H1 (cell line): Measurements from ENCODE around the gene TFF3. TPM values are rescaled to one million over a fixed set of nuclear protein-coding genes. Genes with fewer than 3 reads are reported as not detected.

Source experiments
- CBX5 ChIP-seq: fragments of 300-800, 300-1000 bp; sonication (generic); IDR thresholded peaks from 2 replicates; pipeline ENCODE4 v1.7.1; 2016; ENCODE audit warnings: antibody characterized with exemption, low read length, low read depth
- TAF1 ChIP-seq: IDR thresholded peaks from 2 replicates; pipeline ENCODE4 v1.6.1; 2011; ENCODE audit warnings: mild to moderate bottlenecking, low read depth, low read length
- ZNF274 ChIP-seq: IDR thresholded peaks from 2 replicates; pipeline ENCODE4 v1.7.0; 2012; ENCODE audit warnings: low read length, borderline replicate concordance; ENCODE audit errors: extremely low read depth
- polyA plus RNA-seq, 7 experiments: library from polyadenylated mRNA; depleted of rRNA in 3 of 7; stranded (reverse) in 5 of 7; unstranded in 2 of 7; fragments of >200 nt in 5 of 7; fragments of 200-250 nt in 2 of 7; gene quantifications; 1 replicate in 5 of 7; 2 replicates in 1 of 7; 4 replicates in 1 of 7; pipeline versions ENCODE4 v1.2.1 to v1.2.3, GENCODE V29; 2011 to 2013; ENCODE audit warnings: missing spikeins in 2 of 7, mixed read lengths in 2 of 7
- total RNA-seq: library from RNA; stranded (reverse); fragmentation: NEBNext Ultra II Directional; extraction: Animal tissue kit (Norgen Biotek cat#: 25700); gene quantifications from 2 replicates; pipeline ENCODE4 v1.2.1, GENCODE V29; 2021
- TF ChIP-seq, protein P1 (sequence below): IDR thresholded peaks from 2 replicates; pipeline ENCODE4 v1.6.1; 2011; ENCODE audit warnings: low read length, improper control_type of control experiment
- TF ChIP-seq, protein P2 (sequence below): IDR thresholded peaks from 2 replicates; pipeline ENCODE4 v1.6.1; 2012; ENCODE audit warnings: inconsistent platforms

The TFF3 gene
- total and polyA plus RNA-seq, 2 of the 8 experiments (the other 6 are each of a cell fraction or from before 2014, with no cell fraction given): 1.7 to 6.7 TPM

DNA sequence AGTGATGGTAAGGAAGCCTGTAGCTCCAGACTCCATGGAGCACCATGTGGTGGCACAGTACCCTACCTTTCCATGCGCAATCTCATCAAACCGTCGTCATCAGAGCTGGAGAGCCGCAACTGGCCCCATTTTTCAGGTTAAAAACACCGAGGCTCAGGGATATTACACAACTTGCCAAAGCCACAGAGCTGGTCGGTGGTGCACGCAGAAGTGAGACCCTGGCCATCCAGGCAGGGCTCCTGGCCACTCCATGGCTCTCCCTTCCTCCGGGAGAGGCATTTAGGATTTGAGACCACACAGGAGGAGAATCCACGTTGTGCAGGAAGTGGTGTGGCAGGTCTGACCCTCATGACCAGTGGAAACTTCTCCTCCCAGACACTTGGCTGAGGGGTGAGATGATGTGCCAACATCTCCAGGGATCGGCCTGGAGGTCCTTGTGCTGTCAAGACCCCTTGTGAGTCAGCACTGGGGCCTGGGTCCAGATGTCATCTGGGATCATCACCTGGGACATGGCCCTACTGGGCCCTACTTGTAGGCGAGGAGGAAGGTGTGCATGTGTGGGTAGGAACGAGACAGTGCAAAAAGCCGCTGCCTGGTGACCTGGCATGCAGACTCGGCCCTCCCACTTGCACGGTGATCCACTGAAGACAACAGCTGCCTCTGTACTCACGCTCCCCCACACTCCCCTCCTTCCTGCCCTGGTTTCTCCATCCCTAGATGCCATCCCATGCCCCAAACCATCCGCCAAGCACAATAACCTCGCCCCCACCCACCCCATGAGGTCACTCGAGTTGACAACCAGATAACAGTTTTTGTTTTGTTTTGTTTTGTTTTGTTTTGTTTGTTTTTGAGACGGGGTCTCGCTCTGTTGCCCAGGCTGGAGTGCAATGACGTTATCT lies 10.4 kb downstream of the TFF3 start (continued):
- TF ChIP-seq ZNF274: no peak
- no peak for TF ChIP-seq TAF1
- TF ChIP-seq CBX5: no peak
- TF ChIP-seq, protein P1, sequence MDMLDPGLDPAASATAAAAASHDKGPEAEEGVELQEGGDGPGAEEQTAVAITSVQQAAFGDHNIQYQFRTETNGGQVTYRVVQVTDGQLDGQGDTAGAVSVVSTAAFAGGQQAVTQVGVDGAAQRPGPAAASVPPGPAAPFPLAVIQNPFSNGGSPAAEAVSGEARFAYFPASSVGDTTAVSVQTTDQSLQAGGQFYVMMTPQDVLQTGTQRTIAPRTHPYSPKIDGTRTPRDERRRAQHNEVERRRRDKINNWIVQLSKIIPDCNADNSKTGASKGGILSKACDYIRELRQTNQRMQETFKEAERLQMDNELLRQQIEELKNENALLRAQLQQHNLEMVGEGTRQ: no peak
- TF ChIP-seq, protein P2, sequence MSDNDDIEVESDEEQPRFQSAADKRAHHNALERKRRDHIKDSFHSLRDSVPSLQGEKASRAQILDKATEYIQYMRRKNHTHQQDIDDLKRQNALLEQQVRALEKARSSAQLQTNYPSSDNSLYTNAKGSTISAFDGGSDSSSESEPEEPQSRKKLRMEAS: no peak
